H1 (cell line): ENCODE results near the gene JMJD1C. TPM values are rescaled to one million over a fixed set of nuclear protein-coding genes. Genes with fewer than 3 reads are reported as not detected.

ENCODE experiments used
- polyA plus RNA-seq, 7 experiments: library from polyadenylated mRNA; depleted of rRNA in 3 of 7; stranded (reverse) in 5 of 7; unstranded in 2 of 7; fragments of >200 nt in 5 of 7; fragments of 200-250 nt in 2 of 7; gene quantifications; 1 replicate in 5 of 7; 2 replicates in 1 of 7; 4 replicates in 1 of 7; pipeline versions ENCODE4 v1.2.1 to v1.2.3, GENCODE V29; 2011 to 2013; ENCODE audit warnings: missing spikeins in 2 of 7, mixed read lengths in 2 of 7
- total RNA-seq: library from RNA; stranded (reverse); fragmentation: NEBNext Ultra II Directional; extraction: Animal tissue kit (Norgen Biotek cat#: 25700); gene quantifications from 2 replicates; pipeline ENCODE4 v1.2.1, GENCODE V29; 2021
- TF ChIP-seq, protein P1 (sequence below): fragments of 300-600 bp; sonication (generic); IDR thresholded peaks from 2 replicates; pipeline ENCODE4 v1.7.1; 2012; ENCODE audit warnings: low read length, moderate library complexity, mild to moderate bottlenecking, inconsistent platforms; ENCODE audit not compliant: insufficient replicate concordance

JMJD1C gene
- total and polyA plus RNA-seq, 2 of the 8 experiments (the other 6 are each of a cell fraction or from before 2014, with no cell fraction given): 54.5 to 210 TPM

DNA sequence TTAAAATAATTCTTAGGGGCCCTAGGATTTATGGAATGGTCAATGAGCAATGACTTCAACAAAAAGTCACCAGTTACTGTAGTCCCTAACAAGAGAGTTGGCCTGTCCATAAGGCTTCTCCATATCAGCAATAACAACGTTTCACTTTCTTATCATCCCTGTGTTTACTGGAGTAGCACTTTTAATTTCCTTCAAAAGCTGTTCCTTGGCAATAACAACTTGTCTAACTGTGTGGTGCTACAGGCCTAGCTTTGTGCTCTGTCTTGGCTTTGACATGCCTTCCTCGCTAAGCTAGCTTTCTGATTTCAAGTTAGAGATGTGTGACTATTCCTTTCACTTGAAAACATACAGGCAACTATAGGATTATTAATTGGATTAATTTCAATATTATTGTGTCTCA is 81.1 kb downstream of the JMJD1C start (continued):
- TF ChIP-seq, protein P1, sequence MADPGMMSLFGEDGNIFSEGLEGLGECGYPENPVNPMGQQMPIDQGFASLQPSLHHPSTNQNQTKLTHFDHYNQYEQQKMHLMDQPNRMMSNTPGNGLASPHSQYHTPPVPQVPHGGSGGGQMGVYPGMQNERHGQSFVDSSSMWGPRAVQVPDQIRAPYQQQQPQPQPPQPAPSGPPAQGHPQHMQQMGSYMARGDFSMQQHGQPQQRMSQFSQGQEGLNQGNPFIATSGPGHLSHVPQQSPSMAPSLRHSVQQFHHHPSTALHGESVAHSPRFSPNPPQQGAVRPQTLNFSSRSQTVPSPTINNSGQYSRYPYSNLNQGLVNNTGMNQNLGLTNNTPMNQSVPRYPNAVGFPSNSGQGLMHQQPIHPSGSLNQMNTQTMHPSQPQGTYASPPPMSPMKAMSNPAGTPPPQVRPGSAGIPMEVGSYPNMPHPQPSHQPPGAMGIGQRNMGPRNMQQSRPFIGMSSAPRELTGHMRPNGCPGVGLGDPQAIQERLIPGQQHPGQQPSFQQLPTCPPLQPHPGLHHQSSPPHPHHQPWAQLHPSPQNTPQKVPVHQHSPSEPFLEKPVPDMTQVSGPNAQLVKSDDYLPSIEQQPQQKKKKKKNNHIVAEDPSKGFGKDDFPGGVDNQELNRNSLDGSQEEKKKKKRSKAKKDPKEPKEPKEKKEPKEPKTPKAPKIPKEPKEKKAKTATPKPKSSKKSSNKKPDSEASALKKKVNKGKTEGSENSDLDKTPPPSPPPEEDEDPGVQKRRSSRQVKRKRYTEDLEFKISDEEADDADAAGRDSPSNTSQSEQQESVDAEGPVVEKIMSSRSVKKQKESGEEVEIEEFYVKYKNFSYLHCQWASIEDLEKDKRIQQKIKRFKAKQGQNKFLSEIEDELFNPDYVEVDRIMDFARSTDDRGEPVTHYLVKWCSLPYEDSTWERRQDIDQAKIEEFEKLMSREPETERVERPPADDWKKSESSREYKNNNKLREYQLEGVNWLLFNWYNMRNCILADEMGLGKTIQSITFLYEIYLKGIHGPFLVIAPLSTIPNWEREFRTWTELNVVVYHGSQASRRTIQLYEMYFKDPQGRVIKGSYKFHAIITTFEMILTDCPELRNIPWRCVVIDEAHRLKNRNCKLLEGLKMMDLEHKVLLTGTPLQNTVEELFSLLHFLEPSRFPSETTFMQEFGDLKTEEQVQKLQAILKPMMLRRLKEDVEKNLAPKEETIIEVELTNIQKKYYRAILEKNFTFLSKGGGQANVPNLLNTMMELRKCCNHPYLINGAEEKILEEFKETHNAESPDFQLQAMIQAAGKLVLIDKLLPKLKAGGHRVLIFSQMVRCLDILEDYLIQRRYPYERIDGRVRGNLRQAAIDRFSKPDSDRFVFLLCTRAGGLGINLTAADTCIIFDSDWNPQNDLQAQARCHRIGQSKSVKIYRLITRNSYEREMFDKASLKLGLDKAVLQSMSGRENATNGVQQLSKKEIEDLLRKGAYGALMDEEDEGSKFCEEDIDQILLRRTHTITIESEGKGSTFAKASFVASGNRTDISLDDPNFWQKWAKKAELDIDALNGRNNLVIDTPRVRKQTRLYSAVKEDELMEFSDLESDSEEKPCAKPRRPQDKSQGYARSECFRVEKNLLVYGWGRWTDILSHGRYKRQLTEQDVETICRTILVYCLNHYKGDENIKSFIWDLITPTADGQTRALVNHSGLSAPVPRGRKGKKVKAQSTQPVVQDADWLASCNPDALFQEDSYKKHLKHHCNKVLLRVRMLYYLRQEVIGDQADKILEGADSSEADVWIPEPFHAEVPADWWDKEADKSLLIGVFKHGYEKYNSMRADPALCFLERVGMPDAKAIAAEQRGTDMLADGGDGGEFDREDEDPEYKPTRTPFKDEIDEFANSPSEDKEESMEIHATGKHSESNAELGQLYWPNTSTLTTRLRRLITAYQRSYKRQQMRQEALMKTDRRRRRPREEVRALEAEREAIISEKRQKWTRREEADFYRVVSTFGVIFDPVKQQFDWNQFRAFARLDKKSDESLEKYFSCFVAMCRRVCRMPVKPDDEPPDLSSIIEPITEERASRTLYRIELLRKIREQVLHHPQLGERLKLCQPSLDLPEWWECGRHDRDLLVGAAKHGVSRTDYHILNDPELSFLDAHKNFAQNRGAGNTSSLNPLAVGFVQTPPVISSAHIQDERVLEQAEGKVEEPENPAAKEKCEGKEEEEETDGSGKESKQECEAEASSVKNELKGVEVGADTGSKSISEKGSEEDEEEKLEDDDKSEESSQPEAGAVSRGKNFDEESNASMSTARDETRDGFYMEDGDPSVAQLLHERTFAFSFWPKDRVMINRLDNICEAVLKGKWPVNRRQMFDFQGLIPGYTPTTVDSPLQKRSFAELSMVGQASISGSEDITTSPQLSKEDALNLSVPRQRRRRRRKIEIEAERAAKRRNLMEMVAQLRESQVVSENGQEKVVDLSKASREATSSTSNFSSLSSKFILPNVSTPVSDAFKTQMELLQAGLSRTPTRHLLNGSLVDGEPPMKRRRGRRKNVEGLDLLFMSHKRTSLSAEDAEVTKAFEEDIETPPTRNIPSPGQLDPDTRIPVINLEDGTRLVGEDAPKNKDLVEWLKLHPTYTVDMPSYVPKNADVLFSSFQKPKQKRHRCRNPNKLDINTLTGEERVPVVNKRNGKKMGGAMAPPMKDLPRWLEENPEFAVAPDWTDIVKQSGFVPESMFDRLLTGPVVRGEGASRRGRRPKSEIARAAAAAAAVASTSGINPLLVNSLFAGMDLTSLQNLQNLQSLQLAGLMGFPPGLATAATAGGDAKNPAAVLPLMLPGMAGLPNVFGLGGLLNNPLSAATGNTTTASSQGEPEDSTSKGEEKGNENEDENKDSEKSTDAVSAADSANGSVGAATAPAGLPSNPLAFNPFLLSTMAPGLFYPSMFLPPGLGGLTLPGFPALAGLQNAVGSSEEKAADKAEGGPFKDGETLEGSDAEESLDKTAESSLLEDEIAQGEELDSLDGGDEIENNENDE: no peak
